A549 (cell line): ENCODE results near the gene TRMT61A. TPM values are rescaled to one million over a fixed set of nuclear protein-coding genes. Genes with fewer than 3 reads are reported as not detected.

Experiments
- ATAC-seq, 2 experiments: fragments of 200-7000 bp in 1 of 2; fragments of >200 bp in 1 of 2; cut with Nextera tagmentation in 1 of 2; cut with Tn5 transposase in 1 of 2; 3 replicates each; pipeline versions ENCODE4 v1.8.0 to v1.9.1; 2018 to 2020; ENCODE audit warnings: mild to moderate bottlenecking in 1 of 2, moderate library complexity in 1 of 2
- CTCF ChIA-PET: fragments of 300-600 bp; sonication (Branson Sonifier 250); formaldehyde crosslinking; extraction: SDS; loops from one replicate; lab custom pipeline; 2021; ENCODE audit warnings: antibody characterized with exemption, inconsistent platforms; lab: Yijun Ruan, JAX
- POLR2A ChIA-PET: fragments of 350-600 bp; formaldehyde crosslinking; extraction: SDS; loops from one replicate; lab custom pipeline; 2021; ENCODE audit warnings: antibody characterized with exemption, inconsistent platforms; lab: Yijun Ruan, JAX
- DNase-seq, 2 experiments: peaks; one replicate each; pipeline versions ENCODE4 v3.0.0 to v3.0.0-alpha.2; 2011 to 2016; ENCODE audit warnings: low read depth in 1 of 2, low spot score in 1 of 2
- FAIRE-seq: peaks from 2 replicates; lab custom pipeline; 2011; peaks lifted over from hg19 to GRCh38; lab: Jason Lieb, UNC
- H3K27ac ChIP-seq, 2 experiments: fragments of >200 bp; sonication (Bioruptor Twin); formaldehyde crosslinking; 3 replicates each; pipeline ENCODE4 v1.5.1; 2016 to 2017
- H3K4me1 ChIP-seq: fragments of >200 bp; sonication (Bioruptor Twin); formaldehyde crosslinking; 3 replicates; pipeline ENCODE4 v1.6.1; 2016
- H3K4me2 ChIP-seq: fragments of >200 bp; sonication (Bioruptor Twin); formaldehyde crosslinking; 3 replicates; pipeline ENCODE4 v1.6.1; 2016
- H3K4me3 ChIP-seq: fragments of >200 bp; sonication (Bioruptor Twin); formaldehyde crosslinking; 3 replicates; pipeline ENCODE4 v1.5.1; 2016
- H3K9me3 ChIP-seq: fragments of >200 bp; sonication (Bioruptor Twin); formaldehyde crosslinking; 3 replicates; pipeline ENCODE4 v1.6.1; 2016
- CBX2 ChIP-seq: fragments of 200-600 bp; sonication (generic); IDR thresholded peaks from 2 replicates; pipeline ENCODE4 v1.6.1; 2016; ENCODE audit warnings: low read depth, mild to moderate bottlenecking, borderline replicate concordance
- CEBPB ChIP-seq, 2 experiments: fragments of >200 bp in 1 of 2; sonication (Bioruptor Twin) in 1 of 2; formaldehyde crosslinking in 1 of 2; IDR thresholded peaks; 2 replicates each; pipeline ENCODE4 v1.6.1; 2012 to 2016
- CHD2 ChIP-seq: fragments of 150-350 bp; IDR thresholded peaks from 2 replicates; pipeline ENCODE4 v1.6.1; 2014; ENCODE audit warnings: low read length; ENCODE audit not compliant: partially characterized antibody
- CTCF ChIP-seq: fragments of >200 bp; sonication (Bioruptor Twin); formaldehyde crosslinking; IDR thresholded peaks from 3 replicates; pipeline ENCODE4 v1.5.1; 2016
- E2F6 ChIP-seq: IDR thresholded peaks from 2 replicates; pipeline ENCODE4 v1.6.1; 2012; ENCODE audit warnings: low read depth, borderline replicate concordance
- EHF ChIP-seq: fragments of 250-450 bp; sonication (Bioruptor Pico); IDR thresholded peaks from 2 replicates; pipeline ENCODE4 v1.5.0; 2020; ENCODE audit warnings: mild to moderate bottlenecking
- ELK1 ChIP-seq: fragments of 150-350 bp; IDR thresholded peaks from 2 replicates; pipeline ENCODE4 v1.6.1; 2014; ENCODE audit warnings: low read depth, mild to moderate bottlenecking, low read length
- ESRRA ChIP-seq: fragments of 150-350 bp; IDR thresholded peaks from 2 replicates; pipeline ENCODE4 v1.6.1; 2014; ENCODE audit warnings: mild to moderate bottlenecking, low read length, borderline replicate concordance
- FOXS1 ChIP-seq: fragments of 250-450 bp; sonication (Bioruptor Pico); IDR thresholded peaks from 2 replicates; pipeline ENCODE4 v1.5.0; 2020; ENCODE audit warnings: mild to moderate bottlenecking, moderate library complexity
- HOXA7 ChIP-seq: fragments of 250-450 bp; sonication (Bioruptor Pico); IDR thresholded peaks from 2 replicates; pipeline ENCODE4 v1.5.0; 2020; ENCODE audit warnings: mild to moderate bottlenecking, moderate library complexity
- HOXB13 ChIP-seq: fragments of 250-450 bp; sonication (Bioruptor Pico); IDR thresholded peaks from 2 replicates; pipeline ENCODE4 v1.5.0; 2020; ENCODE audit warnings: low read depth, mild to moderate bottlenecking, moderate library complexity
- KDM1A ChIP-seq: fragments of 200-600 bp; sonication (generic); IDR thresholded peaks from 2 replicates; pipeline ENCODE4 v1.6.1; 2016; ENCODE audit warnings: low read depth, mild to moderate bottlenecking
- KDM5A ChIP-seq: fragments of 200-600 bp; sonication (generic); IDR thresholded peaks from 2 replicates; pipeline ENCODE4 v1.6.1; 2016; ENCODE audit warnings: antibody characterized with exemption, mild to moderate bottlenecking
- MAFK ChIP-seq: fragments of 450-650 bp; IDR thresholded peaks from 2 replicates; pipeline ENCODE4 v1.6.1; 2014; ENCODE audit not compliant: partially characterized antibody
- POLR2A ChIP-seq: IDR thresholded peaks from 2 replicates; pipeline ENCODE4 v1.6.1; 2012; ENCODE audit warnings: mild to moderate bottlenecking, low read length
- RCOR1 ChIP-seq: fragments of 150-350 bp; IDR thresholded peaks from 2 replicates; pipeline ENCODE4 v1.6.1; 2014; ENCODE audit warnings: antibody characterized with exemption, low read length, low read depth
- REST ChIP-seq: fragments of 200-600 bp; sonication (generic); IDR thresholded peaks from 2 replicates; pipeline ENCODE4 v1.6.1; 2016; ENCODE audit warnings: antibody characterized with exemption, mild to moderate bottlenecking, moderate library complexity
- RFX5 ChIP-seq: fragments of 450-650 bp; IDR thresholded peaks from 2 replicates; pipeline ENCODE4 v1.7.1; 2014; ENCODE audit warnings: antibody characterized with exemption, mild to moderate bottlenecking, moderate library complexity
- SMC3 ChIP-seq: fragments of >200 bp; sonication (Bioruptor Twin); formaldehyde crosslinking; IDR thresholded peaks from 3 replicates; pipeline ENCODE4 v1.6.1; 2018; ENCODE audit warnings: inconsistent platforms
- SREBF2 ChIP-seq: fragments of 450-650 bp; IDR thresholded peaks from 2 replicates; pipeline ENCODE4 v1.6.1; 2014; ENCODE audit warnings: mild to moderate bottlenecking, moderate library complexity
- TFCP2L1 ChIP-seq: fragments of 250-450 bp; sonication (Bioruptor Pico); IDR thresholded peaks from 2 replicates; pipeline ENCODE4 v1.5.0; 2021; ENCODE audit warnings: mild to moderate bottlenecking
- ZC3H11A ChIP-seq: fragments of 450-650 bp; IDR thresholded peaks from 2 replicates; pipeline ENCODE4 v1.6.1; 2014; ENCODE audit warnings: antibody characterized with exemption, mild to moderate bottlenecking
- ZFP36 ChIP-seq: fragments of 450-650 bp; IDR thresholded peaks from 2 replicates; pipeline ENCODE4 v1.6.1; 2014; ENCODE audit warnings: borderline replicate concordance; ENCODE audit not compliant: partially characterized antibody
- ZNF302 ChIP-seq: fragments of 250-450 bp; sonication (Bioruptor Pico); IDR thresholded peaks from 2 replicates; pipeline ENCODE4 v1.9.0; 2021; ENCODE audit warnings: inconsistent platforms, mild to moderate bottlenecking, moderate library complexity
- WGBS: methylation state at CpG from one replicate; pipeline ENCODE4 v1.1.6; 2017; ENCODE audit errors: missing lambda C conversion rate; 5-methylcytosine and 5-hydroxymethylcytosine counted together
- polyA plus RNA-seq, 4 experiments: library from polyadenylated mRNA; depleted of rRNA in 3 of 4; stranded (reverse); fragments of >200 nt; fragmentation: RNase III in 1 of 4; extraction: RNeasy Plus Mini Kit Qiagen cat#74134 plus additional on column Dnase treatment in 1 of 4; gene quantifications; 2 replicates in 3 of 4; 3 replicates in 1 of 4; pipeline ENCODE4 v1.2.3, GENCODE V29; 2011 to 2017
- TF ChIP-seq, protein P1 (sequence below): fragments of >200 bp; sonication (Bioruptor Twin); formaldehyde crosslinking; IDR thresholded peaks from 2 replicates; pipeline ENCODE4 v1.6.1; 2016

Gene TRMT61A
- polyA plus RNA-seq, 2 of the 4 experiments (the other 2 are of a cell fraction) = 8.3 to 19.4 TPM

GRCh38 chr14:103485504-103485903, 43.5 kb upstream of the TRMT61A start (continued):
- TF ChIP-seq REST = no peak
- TF ChIP-seq ZC3H11A = no peak
- TF ChIP-seq TFCP2L1 = no peak
- no peak for TF ChIP-seq KDM1A
- TF ChIP-seq CEBPB (IDR thresholded peaks at IDR 0.05) = no peak
- no peak for TF ChIP-seq SREBF2
- no peak for TF ChIP-seq E2F6

- Histone ChIP-seq H3K4me1 (peaks cover 10% of the 10 kb centered on the region; the same call in 2 of the 3 replicates), H3K4me3 (no peak overlapping the region), H3K27ac (no peak overlapping the region), H3K9me3 (no peaks in the 10 kb centered on the region), H3K4me2 (no peak overlapping the region)
- CTCF ChIA-PET = interaction anchor here (1.0 to 6.5 kb wide), 3 partner anchors 11 to 97 kb away, joined by 3 to 45 read pairs (median 3); no protein-coding TSS in a partner anchor
- 96% methylated on average over 6 of the region's 6 CpGs for WGBS
- no peak for FAIRE-seq
- ATAC-seq = no peak
- DNase-seq = no peak
- TF ChIP-seq, protein P1, sequence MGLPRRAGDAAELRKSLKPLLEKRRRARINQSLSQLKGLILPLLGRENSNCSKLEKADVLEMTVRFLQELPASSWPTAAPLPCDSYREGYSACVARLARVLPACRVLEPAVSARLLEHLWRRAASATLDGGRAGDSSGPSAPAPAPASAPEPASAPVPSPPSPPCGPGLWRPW = no peak
- no peak for TF ChIP-seq KDM5A
- TF ChIP-seq EHF (CRISPR knock-in tag) = no peak
- TF ChIP-seq CTCF = no peak
- no peak for TF ChIP-seq MAFK
- no peak for TF ChIP-seq HOXA7
- no peak for TF ChIP-seq POLR2A
- TF ChIP-seq TFCP2L1 = no peak
- no peak for TF ChIP-seq CHD2
- TF ChIP-seq RFX5 = no peak
- no peak for TF ChIP-seq ZFP36
- TF ChIP-seq CEBPB (IDR thresholded peaks at IDR 0.05) = no peak
- no peak for TF ChIP-seq ELK1
- TF ChIP-seq RCOR1 = no peak
- TF ChIP-seq FOXS1 (CRISPR knock-in tag) = no peak
- no peak for TF ChIP-seq ZNF302 (CRISPR knock-in tag)
- TF ChIP-seq ESRRA = no peak
- TF ChIP-seq CBX2 = no peak
- no peak for TF ChIP-seq HOXB13 (CRISPR knock-in tag)
- TF ChIP-seq SMC3 = no peak
- TF ChIP-seq, all 56 proteins: peak for 0
- POLR2A ChIA-PET = no interaction called here
These were observed 40.9 kb upstream of the TRMT61A start for GRCh38 chr14:103488071-103488470.
